Activated CD8-positive, alpha-beta memory T cell treated with anti-CD3 and anti-CD28 coated beads for 24 hours (primary cell): ENCODE data around the gene B3GALT5.

ENCODE experiments used
- DNase-seq: peaks from one replicate; pipeline ENCODE4 v3.0.0-alpha.2; 2020

Gene B3GALT5

GRCh38 chr21:39610703-39611102 lies 2.0 kb upstream of the B3GALT5 start:
- no peak for DNase-seq

- DNase-seq = no peak
Measured at GRCh38 chr21:39611551-39612190, 1.1 kb upstream of the B3GALT5 start.

- no peak for DNase-seq
Measured at GRCh38 chr21:39613041-39613934, 548 bp downstream of the B3GALT5 start.

GRCh38 chr21:39616211-39616772 lies 3.6 kb downstream of the B3GALT5 start:
- DNase-seq = no peak

DNA sequence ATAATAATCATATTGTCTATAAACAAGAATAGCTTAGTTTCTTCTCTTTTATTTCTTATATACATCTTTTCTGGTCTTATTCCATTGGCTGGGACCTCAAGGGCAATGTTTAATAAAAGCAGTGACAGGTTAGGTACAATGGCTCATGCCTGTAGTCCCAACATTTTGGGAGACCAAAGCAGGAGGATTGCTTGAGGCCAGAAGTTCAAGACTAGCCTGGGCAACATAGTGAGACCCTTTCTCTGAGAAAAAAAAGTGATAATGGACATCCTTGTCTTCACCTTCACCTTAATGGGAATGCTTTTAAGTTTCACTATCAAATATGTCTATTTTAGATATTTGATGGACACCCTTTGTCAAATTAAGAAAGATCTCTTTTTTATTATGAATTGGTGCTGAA lies 8.1 kb downstream of the B3GALT5 start:
- DNase-seq = no peak

DNA sequence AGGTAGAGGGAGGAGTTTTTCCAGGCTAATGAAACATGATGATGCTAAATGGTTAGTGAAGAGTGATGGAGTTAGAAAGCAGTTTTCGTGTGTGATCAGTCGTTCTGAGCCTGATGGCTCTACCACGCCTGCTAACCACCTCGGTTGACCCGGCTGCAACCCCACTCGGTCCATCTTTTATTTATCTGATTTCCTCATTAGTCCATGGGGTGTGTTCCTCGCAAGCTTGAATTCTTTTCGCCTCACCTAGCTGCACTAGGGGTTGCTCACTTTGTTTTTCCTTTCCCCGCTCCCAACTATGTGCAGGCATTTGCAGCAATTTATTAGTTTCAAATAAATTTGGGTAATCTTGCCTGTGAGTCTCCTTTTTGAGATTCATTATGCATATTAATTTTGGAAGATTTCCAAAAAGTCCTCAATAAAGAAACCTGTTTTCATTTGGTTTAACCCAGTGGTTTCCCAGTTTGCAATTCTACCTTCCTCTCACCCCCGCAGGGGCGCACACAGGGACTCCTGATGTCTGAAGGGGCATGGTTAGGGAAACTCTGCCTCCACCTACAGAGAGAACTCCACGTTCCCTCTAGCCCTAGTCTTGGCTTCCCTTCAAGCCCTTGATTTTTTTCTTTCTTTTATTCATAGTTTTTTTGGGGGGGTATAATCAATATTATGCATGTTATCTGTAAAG lies 12.6 kb downstream of the B3GALT5 start:
- no peak for DNase-seq

- DNase-seq = no peak
Measured at GRCh38 chr21:39628385-39628784, 15.6 kb downstream of the B3GALT5 start.

GRCh38 chr21:39630191-39630591 lies 17.5 kb downstream of the B3GALT5 start:
- DNase-seq = no peak

DNA sequence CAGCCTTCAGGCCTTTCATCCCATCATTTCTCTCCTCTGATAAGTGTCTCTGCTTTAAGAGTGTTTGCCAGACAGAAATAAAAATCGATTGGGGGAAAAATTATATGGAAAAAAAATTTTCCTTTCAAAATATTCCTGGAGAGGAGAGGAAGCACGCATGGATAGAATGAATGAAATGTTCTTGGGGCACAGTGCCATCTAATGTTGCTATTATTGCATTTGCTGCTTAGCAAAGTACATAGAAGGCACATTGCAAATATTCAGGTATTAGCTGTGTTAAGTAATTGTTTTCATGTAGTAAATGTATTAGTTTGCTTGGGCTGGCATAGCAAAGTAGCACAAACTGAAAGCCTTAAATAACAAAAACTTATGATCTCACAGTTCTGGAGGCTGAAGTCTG lies 18.1 kb downstream of the B3GALT5 start:
- DNase-seq = no peak

DNA sequence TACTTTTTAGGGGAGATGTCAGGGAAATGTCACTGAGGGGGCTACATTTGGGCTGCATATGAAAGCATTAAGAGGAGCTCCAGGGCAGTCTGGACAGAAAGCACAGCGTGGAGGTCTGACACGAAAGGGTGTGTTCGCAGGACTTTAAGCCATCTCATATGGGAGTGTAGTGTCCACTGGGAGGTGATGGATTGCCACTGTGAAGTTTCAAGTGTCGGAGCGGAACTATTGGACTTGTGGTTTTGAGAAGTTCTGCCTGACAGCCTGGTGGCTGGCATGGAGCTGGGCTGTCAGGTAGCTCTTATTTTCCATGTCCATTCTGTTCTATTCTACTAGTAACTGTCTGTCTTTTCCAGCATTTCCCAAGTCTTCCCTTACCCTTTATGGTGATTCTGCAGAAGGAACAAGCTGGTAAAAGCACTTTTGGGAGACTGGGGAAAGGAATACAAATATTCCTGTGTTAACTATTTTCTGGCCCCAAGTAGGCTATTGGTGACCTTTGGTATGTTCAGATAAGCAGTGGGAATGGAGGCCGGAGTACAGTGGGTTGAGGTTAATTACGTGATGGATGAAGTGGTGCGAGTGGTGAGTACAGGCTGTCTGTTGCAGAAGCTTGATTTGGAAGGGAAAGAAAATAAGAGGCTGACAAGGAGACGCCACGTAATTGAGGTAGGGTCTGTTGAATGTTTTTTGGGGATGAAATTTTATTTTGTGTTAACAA lies 19.3 kb downstream of the B3GALT5 start:
- no peak for DNase-seq

DNA sequence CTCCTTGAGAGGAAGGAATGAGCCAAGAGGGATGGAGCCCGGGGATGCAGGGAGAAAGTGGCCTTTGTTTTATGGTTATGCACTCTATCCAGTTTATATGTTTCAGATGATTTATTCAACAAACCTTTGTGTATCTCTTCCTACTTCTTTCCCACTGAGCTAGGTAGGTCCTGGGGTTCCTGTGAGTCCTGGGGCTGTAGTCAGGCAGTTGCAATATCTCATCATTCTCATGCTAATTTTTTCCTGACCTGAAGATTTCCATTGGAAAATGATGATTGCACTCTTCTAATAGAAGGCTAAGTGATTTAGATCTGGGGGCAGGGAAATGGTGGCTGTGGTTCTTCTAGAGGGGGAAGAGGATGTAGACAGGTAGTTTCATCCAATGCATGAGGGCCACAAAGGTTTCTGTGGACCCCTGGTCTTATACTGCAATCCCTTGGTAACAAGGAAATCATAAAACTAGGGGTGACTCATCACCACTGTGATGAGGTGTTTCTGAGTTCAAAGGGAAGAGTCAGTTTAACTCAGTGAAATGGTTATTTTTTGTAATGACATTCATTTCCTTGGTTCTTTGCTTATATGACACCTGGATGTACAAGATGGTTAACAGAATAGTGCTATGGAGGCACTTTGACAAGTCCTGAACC lies 20.2 kb downstream of the B3GALT5 start:
- no peak for DNase-seq

DNA sequence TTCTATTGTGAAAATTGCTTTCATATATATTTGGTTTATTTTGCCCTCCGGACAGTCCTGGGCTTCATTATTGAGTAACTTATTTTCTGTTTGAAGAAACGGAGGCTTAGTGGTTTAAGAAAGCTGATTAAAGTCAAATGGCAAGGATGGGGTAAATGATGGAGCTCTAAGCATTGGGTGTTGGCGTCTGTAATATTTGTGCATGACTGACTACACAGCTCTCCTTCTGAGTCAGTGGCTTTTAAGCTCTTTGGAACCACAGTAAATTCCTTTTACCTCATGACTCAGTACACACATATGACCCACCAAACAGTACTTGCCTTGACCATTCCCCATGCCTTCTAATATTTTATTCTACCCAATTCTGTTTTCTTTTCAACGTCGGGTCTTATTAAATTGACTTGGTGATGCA lies 21.0 kb downstream of the B3GALT5 start:
- DNase-seq = no peak

DNA sequence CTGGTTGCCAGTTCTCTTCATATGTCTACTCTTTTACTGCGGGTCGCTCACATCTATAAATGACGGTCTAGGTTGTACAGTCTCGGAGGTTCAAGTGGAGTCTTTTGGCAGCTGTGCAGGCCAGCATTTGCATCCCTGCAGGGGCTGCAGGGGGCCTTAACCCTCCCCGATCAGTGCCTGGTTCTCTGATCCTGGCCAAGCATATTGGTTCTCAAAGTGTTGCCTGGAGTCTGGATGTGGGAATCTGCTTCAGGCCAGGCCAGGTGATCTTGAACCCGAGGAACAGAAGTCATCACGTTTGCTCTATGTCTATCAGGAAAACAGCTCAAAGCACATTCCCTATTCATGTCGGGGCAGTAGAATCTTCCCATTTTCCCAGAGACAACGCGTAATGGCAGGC lies 21.8 kb downstream of the B3GALT5 start:
- no peak for DNase-seq

GRCh38 chr21:39637197-39637970 lies 24.6 kb downstream of the B3GALT5 start:
- DNase-seq = no peak

DNA sequence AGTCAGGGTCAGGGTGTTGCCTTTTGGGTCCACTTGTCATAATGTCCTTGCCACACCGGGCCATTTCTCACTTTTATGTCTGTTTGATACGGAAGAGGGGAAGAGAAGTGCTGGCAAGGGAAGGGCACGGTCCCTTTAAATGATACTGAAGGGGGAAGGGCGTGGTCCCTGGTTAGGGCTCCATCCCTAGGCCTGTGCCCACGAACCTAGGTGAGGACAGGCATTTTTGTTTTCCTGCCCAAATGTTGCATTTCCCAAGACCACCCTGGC lies 25.2 kb downstream of the B3GALT5 start:
- DNase-seq = no peak

- no peak for DNase-seq
Measured at GRCh38 chr21:39638281-39638680, 25.5 kb downstream of the B3GALT5 start.

GRCh38 chr21:39640754-39641153 lies 28.0 kb downstream of the B3GALT5 start:
- no peak for DNase-seq

GRCh38 chr21:39641827-39642450 lies 29.2 kb downstream of the B3GALT5 start:
- DNase-seq = no peak

GRCh38 chr21:39644062-39644560 lies 31.4 kb downstream of the B3GALT5 start:
- no peak for DNase-seq

- DNase-seq = no peak
Measured at GRCh38 chr21:39645331-39645730, 32.6 kb downstream of the B3GALT5 start.

DNA sequence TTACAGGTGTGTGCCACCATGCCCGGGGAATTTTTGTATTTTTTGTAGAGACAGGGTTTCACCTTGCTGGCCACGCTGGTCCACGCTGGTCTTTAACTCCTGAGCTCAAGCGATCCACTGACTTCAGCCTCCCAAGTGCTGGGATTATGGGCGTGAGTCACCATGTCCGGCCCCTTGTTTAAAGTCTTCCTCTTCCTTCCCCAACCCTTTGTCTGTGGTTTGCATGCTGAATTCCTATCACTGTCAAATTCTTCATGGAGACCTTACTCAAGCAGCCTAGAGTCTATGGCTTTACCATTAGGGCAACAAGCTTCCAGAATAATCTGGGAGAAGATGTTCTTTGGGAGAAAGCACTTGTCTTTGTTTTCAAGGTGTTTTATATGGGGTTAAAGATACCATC lies 34.7 kb downstream of the B3GALT5 start:
- DNase-seq = no peak
